HepG2 (cell line): ENCODE results near the gene DGKB. TPM values are rescaled to one million over a fixed set of nuclear protein-coding genes. Genes with fewer than 3 reads are reported as not detected.

ENCODE experiments used
- ATAC-seq: fragments of 200-7000 bp; cut with Tn5 transposase; 3 replicates; pipeline ENCODE4 v1.9.1; 2020; ENCODE audit warnings: mild to moderate bottlenecking, moderate library complexity
- BruUV-seq: library from RNA; stranded (reverse); fragments of 400-500 nt; replicated peaks from 2 replicates; lab custom pipeline; 2021; lab: Mats Ljungman, UMichigan
- CTCF ChIA-PET: fragments of 300-600 bp; formaldehyde crosslinking; extraction: SDS; loops from one replicate; lab custom pipeline; 2021; ENCODE audit warnings: low total read pairs, inconsistent platforms, low intra/inter-chr PET ratio; lab: Yijun Ruan, JAX
- POLR2A ChIA-PET: fragments of 350-600 bp; sonication (Branson Sonifier 250); formaldehyde crosslinking; loops from one replicate; lab custom pipeline; 2020; ENCODE audit warnings: antibody characterized with exemption, inconsistent platforms; lab: Yijun Ruan, JAX
- DNase-seq: peaks from one replicate; pipeline ENCODE4 v3.0.0-alpha.2; 2015; ENCODE audit warnings: low spot score
- FAIRE-seq: peaks from 3 replicates; lab custom pipeline; 2011; peaks lifted over from hg19 to GRCh38; lab: Jason Lieb, UNC
- H2AFZ ChIP-seq: one replicate; pipeline ENCODE4 v1.6.1; 2011; ENCODE audit warnings: low read length, inconsistent platforms
- H3K27ac ChIP-seq: fragments of 300-600 bp; 3 replicates; pipeline ENCODE4 v1.8.0; 2011; ENCODE audit warnings: mixed run types, mild to moderate bottlenecking, mixed read lengths, low read length, inconsistent platforms; ENCODE audit not compliant: insufficient read depth; ENCODE audit errors: extremely low read length
- H3K27me3 ChIP-seq, 2 experiments: fragments of 200-600 bp in 1 of 2; 2 replicates in 1 of 2; 3 replicates in 1 of 2; pipeline versions ENCODE4 v1.6.0 to v1.8.0; 2011; ENCODE audit warnings: low read length in 2 of 2, mild to moderate bottlenecking in 2 of 2, moderate library complexity in 2 of 2, inconsistent platforms in 1 of 2; ENCODE audit not compliant: insufficient read depth in 2 of 2, control insufficient read depth in 1 of 2
- H3K36me3 ChIP-seq, 2 experiments: fragments of 200-600 bp in 1 of 2; replicated peaks in 1 of 2; 2 replicates in 1 of 2; 3 replicates in 1 of 2; pipeline versions ENCODE4 v1.5.1 to v1.8.0; 2011; ENCODE audit warnings: low read length in 2 of 2, inconsistent platforms in 1 of 2; ENCODE audit not compliant: insufficient read depth in 2 of 2, control insufficient read depth in 1 of 2
- H3K4me1 ChIP-seq: 2 replicates; pipeline ENCODE4 v1.5.1; 2012; ENCODE audit warnings: low read length, inconsistent platforms; ENCODE audit not compliant: insufficient read depth
- H3K4me2 ChIP-seq: 2 replicates; pipeline ENCODE4 v1.6.0; 2011; ENCODE audit warnings: low read depth, low read length, inconsistent platforms
- H3K4me3 ChIP-seq, 3 experiments: fragments of 200-600 bp in 1 of 3; sonication (generic), shearing (Covaris generic) in 1 of 3; replicated peaks in 1 of 3; 2 replicates each; pipeline ENCODE4 v1.5.1; 2011 to 2016; ENCODE audit warnings: low read length in 3 of 3, inconsistent platforms in 2 of 3, low read depth in 2 of 3, mild to moderate bottlenecking in 2 of 3, control low read depth in 1 of 3, mixed read lengths in 1 of 3; ENCODE audit not compliant: insufficient read depth in 1 of 3
- H3K79me2 ChIP-seq: one replicate; pipeline ENCODE4 v1.6.1; 2011; ENCODE audit warnings: low read length, inconsistent platforms; ENCODE audit not compliant: insufficient read depth
- H3K9ac ChIP-seq: 2 replicates; pipeline ENCODE4 v1.6.0; 2011; ENCODE audit warnings: mild to moderate bottlenecking, low read depth, low read length, inconsistent platforms; ENCODE audit not compliant: insufficient read depth
- H3K9me3 ChIP-seq: 2 replicates; pipeline ENCODE4 v1.5.1; 2012; ENCODE audit warnings: mild to moderate bottlenecking, low read length
- H4K20me1 ChIP-seq: 2 replicates; pipeline ENCODE4 v1.6.0; 2011; ENCODE audit warnings: inconsistent platforms, mild to moderate bottlenecking, low read length, moderate library complexity; ENCODE audit not compliant: insufficient read depth
- CCAR2 ChIP-seq: fragments of 200-400 bp; formaldehyde crosslinking; optimal IDR thresholded peaks from 2 replicates; pipeline ENCODE3; 2018; ENCODE audit warnings: low read depth, mild to moderate bottlenecking, low read length, moderate library complexity
- ELF3 ChIP-seq: IDR thresholded peaks from 2 replicates; pipeline ENCODE4 v1.6.1; 2016; ENCODE audit warnings: missing genetic modification reagents, missing compliant biosample characterization
- IKZF4 ChIP-seq: sonication (generic); formaldehyde crosslinking; IDR thresholded peaks from 2 replicates; pipeline ENCODE4 v1.5.1; 2020; ENCODE audit warnings: borderline replicate concordance, mild to moderate bottlenecking, low read depth, missing genetic modification reagents; ENCODE audit errors: not compliant biosample characterization
- MTF2 ChIP-seq: sonication (generic); formaldehyde crosslinking; IDR thresholded peaks from 2 replicates; pipeline ENCODE4 v1.5.0; 2020; ENCODE audit warnings: missing genetic modification reagents, borderline replicate concordance
- NR1H2 ChIP-seq: sonication (generic); formaldehyde crosslinking; IDR thresholded peaks from 2 replicates; pipeline ENCODE4 v1.8.1; 2022; ENCODE audit warnings: low read depth, missing genetic modification reagents, borderline replicate concordance
- REPIN1 ChIP-seq: sonication (generic); formaldehyde crosslinking; IDR thresholded peaks from 2 replicates; pipeline ENCODE4 v1.8.0; 2022; ENCODE audit warnings: missing genetic modification reagents, low read depth, mild to moderate bottlenecking, borderline replicate concordance
- SMAD1 ChIP-seq: sonication (generic); formaldehyde crosslinking; IDR thresholded peaks from 2 replicates; pipeline ENCODE4 v1.4.0; 2020; ENCODE audit warnings: missing genetic modification reagents, low read depth, mild to moderate bottlenecking, borderline replicate concordance
- TCF7 ChIP-seq: sonication (generic); IDR thresholded peaks from 2 replicates; pipeline ENCODE4 v1.6.1; 2016; ENCODE audit warnings: antibody characterized with exemption, low read depth
- ZBTB26 ChIP-seq: IDR thresholded peaks from 2 replicates; pipeline ENCODE4 v1.6.1; 2016; ENCODE audit warnings: missing compliant biosample characterization, missing genetic modification reagents, borderline replicate concordance
- ZFP62 ChIP-seq: sonication (generic); formaldehyde crosslinking; IDR thresholded peaks from 2 replicates; pipeline ENCODE4 v1.4.0; 2020; ENCODE audit warnings: missing genetic modification reagents
- ZNF263 ChIP-seq: sonication (generic); formaldehyde crosslinking; IDR thresholded peaks from 2 replicates; pipeline ENCODE4 v1.4.0; 2020; ENCODE audit warnings: missing genetic modification reagents
- ZNF616 ChIP-seq: sonication (generic); formaldehyde crosslinking; IDR thresholded peaks from 2 replicates; pipeline ENCODE4 v1.5.0; 2020; ENCODE audit warnings: low read depth, mild to moderate bottlenecking, missing genetic modification reagents
- ZSCAN9 ChIP-seq: IDR thresholded peaks from 2 replicates; pipeline ENCODE4 v1.6.1; 2016; ENCODE audit warnings: borderline replicate concordance
- WGBS: methylation state at CpG from one replicate; pipeline ENCODE4 v1.1.6; 2017; ENCODE audit warnings: low lambda C conversion rate; 5-methylcytosine and 5-hydroxymethylcytosine counted together
- in situ Hi-C: cut with HindIII; loops from 2 replicates; pipeline ENCODE4 v1.10.0; 2017; ENCODE audit warnings: low pct_unique_long_range_greater_than_20kb; ENCODE audit not compliant: extremely low pct_ligation_motif_present
- intact Hi-C: fragments of 100-400 bp; cut with micrococcal nuclease; formaldehyde crosslinking; loops from one replicate; pipeline ENCODE4 v1.10.0; 2022; ENCODE audit not compliant: unreplicated experiment
- polyA plus RNA-seq, 8 experiments: library from polyadenylated mRNA; depleted of rRNA in 3 of 8; stranded (reverse) in 7 of 8; unstranded in 1 of 8; fragments of >200 nt; fragmentation: Illumina TruSeq in 4 of 8; extraction: Trizol in 4 of 8; gene quantifications; 2 replicates each; pipeline versions ENCODE4 v1.2.1 to v1.2.3, GENCODE V29; 2011 to 2016; ENCODE audit warnings: low read depth in 4 of 8, missing spikeins in 1 of 8, mixed read lengths in 1 of 8; ENCODE audit not compliant: insufficient read depth in 1 of 8
- total RNA-seq, 5 experiments: library from RNA; depleted of rRNA; stranded (reverse); fragments of >200 nt; fragmentation: Illumina TruSeq; extraction: Trizol; gene quantifications; 2 replicates each; pipeline ENCODE4 v1.2.3, GENCODE V29; 2016; ENCODE audit warnings: low read depth in 1 of 5
- TF ChIP-seq, protein P1 (sequence below): sonication (generic); formaldehyde crosslinking; conservative IDR thresholded peaks from 2 replicates; pipeline ENCODE4 v1.8.0; 2022; ENCODE audit warnings: mild to moderate bottlenecking, moderate library complexity, missing genetic modification reagents
- TF ChIP-seq, protein P2 (sequence below): IDR thresholded peaks from 2 replicates; pipeline ENCODE4 v1.6.1; 2016; ENCODE audit warnings: low read depth, control low read depth

The DGKB gene
- total and polyA plus RNA-seq, 2 of the 13 experiments (the other 11 are each of a cell fraction or from before 2014, with no cell fraction given) = not detected

DNA sequence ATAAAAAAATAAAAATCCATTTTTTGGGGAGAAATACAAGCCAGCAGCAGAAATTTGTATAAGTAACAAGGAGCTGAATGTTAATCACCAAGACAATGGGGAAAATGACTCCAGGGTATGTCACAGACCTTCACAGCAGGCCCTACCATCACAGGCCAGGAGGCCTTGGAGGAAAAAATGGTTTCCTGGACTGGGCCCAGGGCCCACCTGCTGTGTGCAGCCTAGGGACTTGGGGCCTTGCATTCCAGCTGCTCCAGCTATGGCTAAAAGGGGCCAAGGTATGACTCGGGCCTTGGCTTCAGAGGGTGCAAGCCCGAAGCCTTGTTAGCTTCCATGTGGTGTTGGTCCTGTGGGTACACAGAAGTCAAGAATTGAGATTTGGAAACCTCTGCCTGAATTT is 126.3 kb downstream of the DGKB start:
- Histone ChIP-seq H3K4me1 (no peaks in the 10 kb centered on the region), H3K27ac (no peak overlapping the region), H3K4me3 (no peak overlapping the region), H3K9ac (no peak overlapping the region), H2AFZ (no peak overlapping the region), H4K20me1 (no peaks in the 10 kb centered on the region), H3K27me3 (no peaks in the 10 kb centered on the region), H3K79me2 (no peaks in the 10 kb centered on the region), H3K4me2 (no peak overlapping the region)
- DNase-seq = no peak
- BruUV-seq = no TSS peak
- intact Hi-C loops = no loop called here
- ChIA-PET CTCF (no interaction called here), POLR2A (no interaction called here)
- WGBS = 0% methylated on average over 2 of the region's 2 CpGs
- FAIRE-seq = no peak
- ATAC-seq = no peak
- in situ Hi-C loops = no loop called here
- no peak for TF ChIP-seq ZFP62
- TF ChIP-seq ZBTB26 (CRISPR knock-in tag) = no peak
- TF ChIP-seq ZNF616 = no peak
- no peak for TF ChIP-seq IKZF4 (CRISPR knock-in tag)
- TF ChIP-seq ZNF263 (CRISPR knock-in tag) = no peak
- TF ChIP-seq, protein P1, sequence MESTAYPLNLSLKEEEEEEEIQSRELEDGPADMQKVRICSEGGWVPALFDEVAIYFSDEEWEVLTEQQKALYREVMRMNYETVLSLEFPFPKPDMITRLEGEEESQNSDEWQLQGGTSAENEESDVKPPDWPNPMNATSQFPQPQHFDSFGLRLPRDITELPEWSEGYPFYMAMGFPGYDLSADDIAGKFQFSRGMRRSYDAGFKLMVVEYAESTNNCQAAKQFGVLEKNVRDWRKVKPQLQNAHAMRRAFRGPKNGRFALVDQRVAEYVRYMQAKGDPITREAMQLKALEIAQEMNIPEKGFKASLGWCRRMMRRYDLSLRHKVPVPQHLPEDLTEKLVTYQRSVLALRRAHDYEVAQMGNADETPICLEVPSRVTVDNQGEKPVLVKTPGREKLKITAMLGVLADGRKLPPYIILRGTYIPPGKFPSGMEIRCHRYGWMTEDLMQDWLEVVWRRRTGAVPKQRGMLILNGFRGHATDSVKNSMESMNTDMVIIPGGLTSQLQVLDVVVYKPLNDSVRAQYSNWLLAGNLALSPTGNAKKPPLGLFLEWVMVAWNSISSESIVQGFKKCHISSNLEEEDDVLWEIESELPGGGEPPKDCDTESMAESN (CRISPR knock-in tag) = no peak
- no peak for TF ChIP-seq ZSCAN9 (CRISPR knock-in tag)
- TF ChIP-seq REPIN1 (CRISPR knock-in tag) = no peak
- TF ChIP-seq ELF3 (CRISPR knock-in tag) = no peak
- TF ChIP-seq SMAD1 (CRISPR knock-in tag) = no peak
- TF ChIP-seq TCF7 = no peak
- TF ChIP-seq, protein P2, sequence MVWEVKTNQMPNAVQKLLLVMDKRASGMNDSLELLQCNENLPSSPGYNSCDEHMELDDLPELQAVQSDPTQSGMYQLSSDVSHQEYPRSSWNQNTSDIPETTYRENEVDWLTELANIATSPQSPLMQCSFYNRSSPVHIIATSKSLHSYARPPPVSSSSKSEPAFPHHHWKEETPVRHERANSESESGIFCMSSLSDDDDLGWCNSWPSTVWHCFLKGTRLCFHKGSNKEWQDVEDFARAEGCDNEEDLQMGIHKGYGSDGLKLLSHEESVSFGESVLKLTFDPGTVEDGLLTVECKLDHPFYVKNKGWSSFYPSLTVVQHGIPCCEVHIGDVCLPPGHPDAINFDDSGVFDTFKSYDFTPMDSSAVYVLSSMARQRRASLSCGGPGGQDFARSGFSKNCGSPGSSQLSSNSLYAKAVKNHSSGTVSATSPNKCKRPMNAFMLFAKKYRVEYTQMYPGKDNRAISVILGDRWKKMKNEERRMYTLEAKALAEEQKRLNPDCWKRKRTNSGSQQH (CRISPR knock-in tag) = no peak
- TF ChIP-seq CCAR2 = no peak
- no peak for TF ChIP-seq NR1H2 (CRISPR knock-in tag)
- no peak for TF ChIP-seq MTF2 (CRISPR knock-in tag)
- TF ChIP-seq, all 625 proteins: peak for 0
- Histone ChIP-seq H3K36me3 (no peaks in the 10 kb centered on the region), H3K9me3 (peaks cover 85% of the 10 kb centered on the region)
